Gastrocnemius medialis (tissue), 4 donors: Measurements from ENCODE around the gene EIF4E2. TPM values are rescaled to one million over a fixed set of nuclear protein-coding genes. Genes with fewer than 3 reads are reported as not detected.

ENCODE experiments used
- ATAC-seq, 2 donors: fragments of 150-250 bp; one replicate each; pipeline ENCODE4 v1.9.1; 2016
- DNase-seq, 2 donors: peaks; one replicate each; pipeline ENCODE4 v3.0.0-alpha.2; 2019
- H3K27ac ChIP-seq, 4 donors: fragments of 200-600 bp; sonication (generic); 1 replicate in 1 of 4; 2 replicates in 3 of 4; pipeline ENCODE4 v1.5.1; 2016 to 2018; ENCODE audit warnings: mild to moderate bottlenecking in 2 of 4, moderate library complexity in 1 of 4
- H3K27me3 ChIP-seq, 3 donors: fragments of 200-600 bp; sonication (generic) in 2 of 3; 1 replicate in 1 of 3; 2 replicates in 2 of 3; pipeline versions ENCODE4 v1.5.1 to v1.6.0; 2016 to 2019; ENCODE audit warnings: mild to moderate bottlenecking in 1 of 3, moderate library complexity in 1 of 3
- H3K36me3 ChIP-seq, 2 donors: fragments of 200-600 bp; sonication (generic) in 1 of 2; one replicate each; pipeline ENCODE4 v1.5.1; 2017 to 2018
- H3K4me1 ChIP-seq, 2 donors: fragments of 200-600 bp; sonication (generic) in 1 of 2; one replicate each; pipeline ENCODE4 v1.5.1; 2016 to 2017; ENCODE audit warnings: mild to moderate bottlenecking in 2 of 2
- H3K4me3 ChIP-seq, 4 donors: fragments of 200-600 bp; sonication (generic) in 3 of 4; 1 replicate in 1 of 4; 2 replicates in 3 of 4; pipeline ENCODE4 v1.5.1; 2016 to 2019; ENCODE audit warnings: mild to moderate bottlenecking in 2 of 4
- H3K9me3 ChIP-seq, 3 donors: fragments of 200-600 bp; sonication (generic) in 2 of 3; 1 replicate in 1 of 3; 2 replicates in 2 of 3; pipeline ENCODE4 v1.5.1; 2016 to 2019
- CTCF ChIP-seq, 5 experiments: fragments of 450-650 bp in 3 of 5; fragments of 200-600 bp in 2 of 5; sonication (generic) in 2 of 5; IDR thresholded peaks in 4 of 5; conservative IDR thresholded peaks in 1 of 5; 1 replicate in 4 of 5; 2 replicates in 1 of 5; pipeline ENCODE4 v1.5.1; 2016 to 2019; ENCODE audit warnings: antibody characterized with exemption in 5 of 5, mild to moderate bottlenecking in 3 of 5, moderate library complexity in 3 of 5
- POLR2A ChIP-seq, 2 donors: fragments of 450-650 bp; IDR thresholded peaks; one replicate each; pipeline ENCODE4 v1.6.1; 2017; ENCODE audit warnings: antibody characterized with exemption in 2 of 2, mild to moderate bottlenecking in 2 of 2, moderate library complexity in 2 of 2
- in situ Hi-C, 4 donors: fragments of 200-750 bp; cut with MboI; loops; one replicate each; pipeline versions ENCODE4 v1.15.0 to v1.8.0; 2017; ENCODE audit warnings: low sequenced_read_pairs in 4 of 4
- intact Hi-C: fragments of 100-400 bp; cut with DNase I; formaldehyde crosslinking; loops from one replicate; pipeline ENCODE4 v1.15.1; 2023; ENCODE audit warnings: low total_unique reads
- total RNA-seq, 4 donors: library from RNA; depleted of rRNA; stranded (reverse); fragments of >200 nt; gene quantifications; one replicate each; pipeline versions ENCODE4 v1.1.0 to v1.2.3, GENCODE V29; 2016

Gene EIF4E2
- total RNA-seq, 4 donors from 2014 or later: 57.9 to 111 (median 71.2) TPM

- Histone ChIP-seq H3K9me3 (no peaks in the 10 kb centered on the region), H3K36me3 (no peaks in the 10 kb centered on the region), H3K4me1 (peaks cover 49 to 51% of the 10 kb centered on the region in 2 donors), H3K27me3 (peaks cover 0 to 7% (median 0%) of the 10 kb centered on the region in 3 donors), H3K4me3 (peak within 1 kb of the TSS; percentile 30 to 63 (median 44)), H3K27ac (peak within 1 kb of the TSS; percentile 90 to 97 (median 94))
- ATAC-seq: peak; percentile 49 to 55
- DNase-seq: peak; percentile 80 to 91
- intact Hi-C loops (loop anchor here (2.0 to 10.0 kb wide), 2 partner anchors 25 to 211 kb away; partner anchors contain the start of genes EIF4E2 and TIGD1), in situ Hi-C loops (no loop called here)
- TF ChIP-seq POLR2A (IDR thresholded peaks at IDR 0.05) (peak; percentile 40 to 43), CTCF (IDR thresholded peaks at IDR 0.05 in 4 of 5, conservative IDR thresholded peaks at IDR 0.05 in 1 of 5) (no peak)
These were observed 24.6 kb upstream of the EIF4E2 start, which contains the start of gene CHRND for GRCh38 chr2:232525791-232526371. Gene CHRND (plus strand): TSS chr2:232526160. CDS start chr2:232526216, 56 bp downstream.

- no peaks in the 10 kb centered on the region for H3K36me3 ChIP-seq
- ATAC-seq: peak; percentile 5 to 12
- peak in 1 of 2 donors; percentile 58 for DNase-seq
- peak overlapping the region; percentile 90 to 97 (median 94) for H3K27ac ChIP-seq
- H3K4me3 ChIP-seq: peak overlapping the region; percentile 30 to 63 (median 44)
- in situ Hi-C loops (no loop called here), intact Hi-C loops (loop anchor here (2.0 to 10.0 kb wide), 2 partner anchors 24 to 212 kb away; partner anchors contain the start of genes EIF4E2 and TIGD1)
- H3K9me3 ChIP-seq: no peaks in the 10 kb centered on the region
- peaks cover 49 to 51% of the 10 kb centered on the region in 2 donors for H3K4me1 ChIP-seq
- peaks cover 0 to 7% (median 0%) of the 10 kb centered on the region in 3 donors for H3K27me3 ChIP-seq
- no peak for TF ChIP-seq CTCF (IDR thresholded peaks at IDR 0.05 in 4 of 5, conservative IDR thresholded peaks at IDR 0.05 in 1 of 5)
- no peak for TF ChIP-seq POLR2A (IDR thresholded peaks at IDR 0.05)
These were observed 24.0 kb upstream of the EIF4E2 start for GRCh38 chr2:232526372-232526941.

GRCh38 chr2:232527905-232528470, 22.5 kb upstream of the EIF4E2 start:
- TF ChIP-seq CTCF (IDR thresholded peaks at IDR 0.05 in 4 of 5, conservative IDR thresholded peaks at IDR 0.05 in 1 of 5) (no peak), POLR2A (IDR thresholded peaks at IDR 0.05) (no peak)
- Histone ChIP-seq H3K9me3 (no peaks in the 10 kb centered on the region), H3K4me3 (no peak overlapping the region), H3K27ac (peak overlapping the region; percentile 90 to 97 (median 94)), H3K27me3 (peaks cover 0 to 3% (median 0%) of the 10 kb centered on the region in 3 donors), H3K4me1 (peaks cover 45 to 49% of the 10 kb centered on the region in 2 donors), H3K36me3 (no peaks in the 10 kb centered on the region)
- intact Hi-C loops: loop anchor here (2.0 to 10.0 kb wide), 2 partner anchors 23 to 213 kb away; partner anchors contain the start of genes EIF4E2 and TIGD1
- ATAC-seq: no peak
- in situ Hi-C loops: no loop called here
- no peak for DNase-seq

- TF ChIP-seq CTCF (IDR thresholded peaks at IDR 0.05 in 4 of 5, conservative IDR thresholded peaks at IDR 0.05 in 1 of 5) (no peak), POLR2A (IDR thresholded peaks at IDR 0.05) (peak in 1 of 2 donors; percentile 36)
- peaks cover 39 to 49% of the 10 kb centered on the region in 2 donors for H3K4me1 ChIP-seq
- H3K27ac ChIP-seq: peak overlapping the region; percentile 90 to 97 (median 94)
- in situ Hi-C loops (no loop called here), intact Hi-C loops (loop anchor here (10.0 kb wide), 1 partner anchor 214 kb away; no protein-coding TSS in a partner anchor)
- H3K36me3 ChIP-seq: no peaks in the 10 kb centered on the region
- ATAC-seq (peak; percentile 27 to 51), DNase-seq (peak; percentile 68 to 69)
- H3K27me3 ChIP-seq: no peaks in the 10 kb centered on the region
- H3K4me3 ChIP-seq: no peak overlapping the region
- no peaks in the 10 kb centered on the region for H3K9me3 ChIP-seq
These were observed 21.6 kb upstream of the EIF4E2 start for GRCh38 chr2:232528746-232529460.
